Parathyroid adenoma (tissue), 2 donors: Measurements from ENCODE around the gene SND1.

Source experiments
- H2AFZ ChIP-seq: fragments of 300-600 bp; sonication (generic); one replicate; pipeline ENCODE4 v1.7.0; 2017; ENCODE audit warnings: antibody characterized with exemption, mild to moderate bottlenecking
- H3K27ac ChIP-seq: fragments of 300-600 bp; sonication (generic); one replicate; pipeline ENCODE4 v1.7.0; 2017
- H3K27me3 ChIP-seq: fragments of 300-600 bp; sonication (generic); one replicate; pipeline ENCODE4 v1.7.0; 2017; ENCODE audit warnings: low read length; ENCODE audit not compliant: control insufficient read depth, insufficient read depth
- H3K36me3 ChIP-seq: fragments of 300-600 bp; sonication (generic); one replicate; pipeline ENCODE4 v1.7.0; 2017; ENCODE audit warnings: low read length; ENCODE audit not compliant: control insufficient read depth, insufficient read depth
- H3K4me1 ChIP-seq: fragments of 300-600 bp; sonication (generic); one replicate; pipeline ENCODE4 v1.7.0; 2017; ENCODE audit warnings: control low read depth
- H3K4me2 ChIP-seq: fragments of 300-600 bp; sonication (generic); one replicate; pipeline ENCODE4 v1.7.0; 2017; ENCODE audit warnings: low read length
- H3K4me3 ChIP-seq: fragments of 300-600 bp; sonication (generic); one replicate; pipeline ENCODE4 v1.7.0; 2017; ENCODE audit warnings: low read depth, low read length
- H3K79me2 ChIP-seq: fragments of 300-600 bp; sonication (generic); one replicate; pipeline ENCODE4 v1.7.0; 2017; ENCODE audit warnings: control low read depth
- H3K9ac ChIP-seq: fragments of 300-600 bp; sonication (generic); one replicate; pipeline ENCODE4 v1.7.0; 2017; ENCODE audit warnings: mild to moderate bottlenecking
- H3K9me3 ChIP-seq: fragments of 300-600 bp; sonication (generic); one replicate; pipeline ENCODE4 v1.7.0; 2017; ENCODE audit warnings: low read length; ENCODE audit not compliant: control insufficient read depth
- CTCF ChIP-seq: fragments of 300-600 bp; sonication (generic); IDR thresholded peaks from one replicate; pipeline ENCODE4 v1.7.0; 2017; ENCODE audit warnings: antibody characterized with exemption, mild to moderate bottlenecking
- donor health status: primary hyperparathyroidism.

Gene SND1

GRCh38 chr7:127967281-127967680 is 315.3 kb downstream of the SND1 start:
- Histone ChIP-seq H3K9me3 (no peaks in the 10 kb centered on the region), H3K27ac (no peak overlapping the region), H3K9ac (no peak overlapping the region), H3K4me2 (no peak overlapping the region), H3K4me1 (peaks cover 32% of the 10 kb centered on the region), H3K36me3 (no peaks in the 10 kb centered on the region), H3K27me3 (no peaks in the 10 kb centered on the region), H3K79me2 (no peaks in the 10 kb centered on the region), H3K4me3 (no peak overlapping the region), H2AFZ (no peak overlapping the region)
- TF ChIP-seq CTCF: no peak

DNA sequence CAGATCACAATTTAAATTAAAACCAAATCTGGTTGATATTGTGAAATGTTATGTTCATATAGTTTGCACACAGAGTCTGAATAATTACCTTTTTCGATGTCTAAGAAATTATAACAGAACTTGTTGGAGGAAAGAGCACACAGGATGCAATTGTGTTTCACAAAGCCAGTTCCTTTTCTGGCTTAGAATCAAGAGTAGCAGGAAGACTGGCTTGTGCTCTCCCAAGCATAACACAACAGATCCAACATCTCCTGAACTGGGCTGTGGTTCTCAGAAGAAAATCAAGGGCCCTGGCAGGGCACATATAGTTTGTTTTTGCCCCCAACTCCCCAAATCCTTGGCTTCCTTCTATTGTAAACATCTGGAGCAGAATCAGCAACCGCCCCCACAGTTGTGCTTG is 316.6 kb downstream of the SND1 start:
- H3K27me3 ChIP-seq: no peaks in the 10 kb centered on the region
- peaks cover 32% of the 10 kb centered on the region for H3K4me1 ChIP-seq
- H3K79me2 ChIP-seq: no peaks in the 10 kb centered on the region
- H3K4me3 ChIP-seq: no peak overlapping the region
- H3K9me3 ChIP-seq: no peaks in the 10 kb centered on the region
- peak overlapping the region; percentile 69 for H3K27ac ChIP-seq
- no peaks in the 10 kb centered on the region for H3K36me3 ChIP-seq
- TF ChIP-seq CTCF: no peak
- H3K4me2 ChIP-seq: no peak overlapping the region
- peak overlapping the region; percentile 14 for H2AFZ ChIP-seq
- no peak overlapping the region for H3K9ac ChIP-seq

DNA sequence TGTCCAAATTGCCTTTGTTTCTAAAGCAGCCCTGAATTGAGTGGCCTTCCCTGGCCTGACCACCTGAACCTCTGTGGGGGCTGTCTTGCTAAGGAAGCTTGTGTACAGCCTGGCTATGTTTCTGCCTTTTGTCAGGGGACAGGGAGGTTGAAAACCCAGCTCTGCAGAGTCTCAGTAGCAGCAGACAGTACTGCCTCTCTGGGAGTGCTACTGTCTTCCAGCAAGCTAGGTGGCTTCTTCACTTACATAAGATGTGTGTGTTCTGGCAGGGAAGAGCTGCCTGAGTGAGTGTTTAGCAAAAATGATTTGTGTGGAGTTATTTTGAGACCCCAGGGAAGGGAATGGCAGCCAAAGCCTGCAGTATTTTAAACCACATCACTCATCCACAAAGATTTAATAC is 321.8 kb downstream of the SND1 start:
- Histone ChIP-seq H3K27me3 (no peaks in the 10 kb centered on the region), H3K4me1 (peaks cover 29% of the 10 kb centered on the region), H3K4me2 (no peak overlapping the region), H3K36me3 (no peaks in the 10 kb centered on the region), H2AFZ (no peak overlapping the region), H3K4me3 (no peak overlapping the region), H3K27ac (no peak overlapping the region), H3K9me3 (no peaks in the 10 kb centered on the region), H3K9ac (no peak overlapping the region), H3K79me2 (no peaks in the 10 kb centered on the region)
- no peak for TF ChIP-seq CTCF

GRCh38 chr7:127974446-127975035 is 322.5 kb downstream of the SND1 start:
- Histone ChIP-seq H2AFZ (no peak overlapping the region), H3K79me2 (no peaks in the 10 kb centered on the region), H3K4me2 (no peak overlapping the region), H3K9me3 (no peaks in the 10 kb centered on the region), H3K4me3 (no peak overlapping the region), H3K9ac (no peak overlapping the region), H3K4me1 (peaks cover 24% of the 10 kb centered on the region), H3K36me3 (no peaks in the 10 kb centered on the region), H3K27ac (no peak overlapping the region), H3K27me3 (no peaks in the 10 kb centered on the region)
- TF ChIP-seq CTCF: no peak

DNA sequence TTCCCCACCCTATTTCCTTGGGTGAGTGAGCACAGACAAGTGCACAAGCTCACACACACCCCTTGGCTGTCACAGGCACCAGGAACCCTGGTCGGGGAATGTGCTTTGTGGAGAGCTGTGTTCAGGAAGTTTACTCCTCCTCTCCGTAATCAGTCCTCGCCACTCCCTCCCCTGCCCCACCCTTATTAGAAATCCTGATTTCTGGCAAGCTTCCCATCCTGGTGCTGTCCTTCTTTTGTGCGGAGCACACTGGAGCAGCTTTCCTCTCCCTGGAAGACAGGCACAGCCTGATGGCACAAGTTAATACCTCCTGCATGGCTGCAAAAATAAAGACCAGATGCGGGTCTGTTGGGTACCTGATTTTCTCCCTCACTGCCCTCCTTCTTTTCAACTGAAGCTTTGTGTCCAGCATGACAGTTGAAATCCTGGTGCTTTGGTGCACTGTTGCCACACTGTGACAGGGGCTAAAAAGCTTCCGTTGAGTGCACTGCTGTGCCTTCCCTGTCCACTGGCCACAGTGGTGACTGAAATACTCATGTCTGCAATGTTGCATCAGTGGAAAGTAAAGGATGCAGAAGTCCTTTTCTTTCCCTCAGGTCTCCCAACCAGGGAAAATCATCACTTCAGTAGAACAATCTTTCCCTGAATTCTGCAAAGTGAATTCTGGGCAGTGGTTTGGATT is 324.2 kb downstream of the SND1 start:
- Histone ChIP-seq H3K79me2 (no peaks in the 10 kb centered on the region), H3K4me1 (peaks cover 17% of the 10 kb centered on the region), H3K9me3 (no peaks in the 10 kb centered on the region), H3K4me2 (no peak overlapping the region), H3K27me3 (no peaks in the 10 kb centered on the region), H3K36me3 (no peaks in the 10 kb centered on the region), H3K4me3 (no peak overlapping the region), H3K9ac (no peak overlapping the region), H2AFZ (no peak overlapping the region), H3K27ac (peak overlapping the region; percentile 36)
- no peak for TF ChIP-seq CTCF
